ENCODE results near the gene SLC6A19.

The SLC6A19 gene

GRCh38 chr5:1201327-1202025 is at the start of gene SLC6A19:
Gene SLC6A19, plus strand, starts transcription at chr5:1201595. Its CDS starts 56 bp downstream, at chr5:1201651.
- in situ Hi-C loops (cut with HindIII; ENCODE audit: low sequenced_read_pairs) = no loop called here
- no peak for TF ChIP-seq CTCF (IDR thresholded peaks at IDR 0.05; ENCODE audit: low read depth, low read length, missing control alignments)
- no peak within 1 kb of the TSS for H3K4me3 ChIP-seq (ENCODE audit: low read depth, low read length)
- no peak for DNase-seq (ENCODE audit: low read depth)

- in situ Hi-C loops (cut with HindIII; ENCODE audit: low sequenced_read_pairs) = loop anchor here (25.0 kb wide), 1 partner anchor 215 kb away; no protein-coding TSS in a partner anchor
- DNase-seq (ENCODE audit: low read depth) = no peak
- H3K4me3 ChIP-seq (ENCODE audit: low read depth, low read length) = no peak overlapping the region
- TF ChIP-seq CTCF (IDR thresholded peaks at IDR 0.05; ENCODE audit: low read depth, low read length, missing control alignments) = no peak
Measured at GRCh38 chr5:1152156-1152555, 49.2 kb upstream of the SLC6A19 start.

- in situ Hi-C loops (cut with HindIII; ENCODE audit: low sequenced_read_pairs) = loop anchor here (25.0 kb wide), 1 partner anchor 216 kb away; no protein-coding TSS in a partner anchor
- TF ChIP-seq CTCF (IDR thresholded peaks at IDR 0.05; ENCODE audit: low read depth, low read length, missing control alignments) = no peak
- DNase-seq (ENCODE audit: low read depth) = no peak
- no peak overlapping the region for H3K4me3 ChIP-seq (ENCODE audit: low read depth, low read length)
Measured at GRCh38 chr5:1152771-1153282, 48.6 kb upstream of the SLC6A19 start.

- no peak for TF ChIP-seq CTCF (IDR thresholded peaks at IDR 0.05; ENCODE audit: low read depth, low read length, missing control alignments)
- in situ Hi-C loops (cut with HindIII; ENCODE audit: low sequenced_read_pairs) = loop anchor here (25.0 kb wide), 1 partner anchor 216 kb away; no protein-coding TSS in a partner anchor
- no peak for DNase-seq (ENCODE audit: low read depth)
- no peak overlapping the region for H3K4me3 ChIP-seq (ENCODE audit: low read depth, low read length)
Measured at GRCh38 chr5:1153428-1153827, 48.0 kb upstream of the SLC6A19 start.

- no peak for DNase-seq (ENCODE audit: low read depth)
- H3K4me3 ChIP-seq (ENCODE audit: low read depth, low read length) = no peak overlapping the region
- TF ChIP-seq CTCF (IDR thresholded peaks at IDR 0.05; ENCODE audit: low read depth, low read length, missing control alignments) = no peak
- in situ Hi-C loops (cut with HindIII; ENCODE audit: low sequenced_read_pairs) = loop anchor here (25.0 kb wide), 1 partner anchor 218 kb away; no protein-coding TSS in a partner anchor
Measured at GRCh38 chr5:1155191-1156032, 46.0 kb upstream of the SLC6A19 start.

GRCh38 chr5:1156033-1156753 is 45.2 kb upstream of the SLC6A19 start:
- no peak for TF ChIP-seq CTCF (IDR thresholded peaks at IDR 0.05; ENCODE audit: low read depth, low read length, missing control alignments)
- in situ Hi-C loops (cut with HindIII; ENCODE audit: low sequenced_read_pairs) = loop anchor here (25.0 kb wide), 1 partner anchor 219 kb away; no protein-coding TSS in a partner anchor
- no peak overlapping the region for H3K4me3 ChIP-seq (ENCODE audit: low read depth, low read length)
- no peak for DNase-seq (ENCODE audit: low read depth)

Measured in astrocyte of the cerebellum (primary cell).